Ovary (tissue), 9 donors: ENCODE measurements around the gene IL1RN. TPM values are rescaled to one million over a fixed set of nuclear protein-coding genes. Genes with fewer than 3 reads are reported as not detected.

Source experiments
- polyA plus RNA-seq, 2 donors: library from polyadenylated mRNA; stranded (reverse); fragments of 200-250 nt in 1 of 2; fragments of 350-450 nt in 1 of 2; fragmentation: Illumina TruSeq in 1 of 2; extraction: RNeasy Lipid Tissue Mini Kit (QIAGEN cat#74804) in 1 of 2; gene quantifications; one replicate each; pipeline ENCODE4 v1.2.3, GENCODE V29; 2013 to 2014
- small RNA-seq: library from RNA; depleted of rRNA; stranded (forward); fragments of <200 nt; gene quantifications from one replicate; pipeline ENCODE3, GENCODE V24; 2016
- total RNA-seq, 7 donors: library from RNA; depleted of rRNA in 2 of 7; stranded (reverse); fragments of >200 nt in 2 of 7; fragmentation: NEBNext Ultra II Directional in 3 of 7; extraction: Animal tissue kit (Norgen Biotek cat#: 25700) in 3 of 7; gene quantifications; one replicate each; pipeline versions ENCODE4 v1.1.0 to v1.2.4, GENCODE V29; 2016 to 2023
- donor health status: DM: no; HTN: no; CAD: no; lungs with moderate emphysema.
- donor health status: DM: no; HTN: no; CAD: no.
- donor health status: Bipolar disorder and iron deficiency.
- donor health status: DM: yes; HTN: yes; CAD: no.
- donor health status: DM: no; HTN: no; CAD: no.
- donor health status: DM: yes; HTN: yes; CAD: no.

IL1RN gene
- total and polyA plus RNA-seq, 9 donors = 0.29 to 7.9 (median 0.56) TPM; not detected in 1

Small RNAs within 50 kb of the gene (small RNA-seq; reads per million reads assigned to genes)
- gene RNU6-1180P = not detected

Other genes with a start within 250 kb of the IL1RN start
- gene IL37, start 216.4 kb upstream of the IL1RN start, total RNA-seq = not detected
- gene IL37, start 216.4 kb upstream of the IL1RN start, polyA plus RNA-seq = not detected
- not detected for gene IL36G, start 149.6 kb upstream of the IL1RN start, total RNA-seq
- not detected for gene IL36G, start 149.6 kb upstream of the IL1RN start, polyA plus RNA-seq
- gene IL36A, start 122.1 kb upstream of the IL1RN start, total RNA-seq = not detected
- gene IL36A, start 122.1 kb upstream of the IL1RN start, polyA plus RNA-seq = not detected
- gene IL36B, start 74.7 kb upstream of the IL1RN start, total RNA-seq = not detected
- gene IL36B, start 74.7 kb upstream of the IL1RN start, polyA plus RNA-seq = not detected
- gene IL36RN, start 68.4 kb upstream of the IL1RN start, total RNA-seq = not detected
- gene IL36RN, start 68.4 kb upstream of the IL1RN start, polyA plus RNA-seq = not detected
- not detected for gene IL1F10, start 59.6 kb upstream of the IL1RN start, total RNA-seq
- not detected for gene IL1F10, start 59.6 kb upstream of the IL1RN start, polyA plus RNA-seq
- gene PSD4, start 46.4 kb downstream of the IL1RN start, total RNA-seq = 10 to 100 TPM in 1 of 7 donors, 1 to 10 TPM in 6; 2.0 to 14.1 (median 5.4) TPM
- 1 to 10 TPM; 1.2 to 3.3 TPM for gene PSD4, start 46.4 kb downstream of the IL1RN start, polyA plus RNA-seq
- gene PAX8, start 151.3 kb downstream of the IL1RN start, total RNA-seq = 10 to 100 TPM in 4 of 7 donors, 1 to 10 TPM in 1, under 1 TPM in 2; 0.15 to 90.1 (median 10.1) TPM
- gene PAX8, start 151.3 kb downstream of the IL1RN start, polyA plus RNA-seq = 1 to 10 TPM; 2.0 to 2.2 TPM